ENCODE measurements around the gene TFIP11. TPM values are rescaled to one million over a fixed set of nuclear protein-coding genes. Genes with fewer than 3 reads are reported as not detected.

Gene TFIP11
- total and polyA plus RNA-seq, 4 donors: 14.3 to 31.7 (median 24.6) TPM

GRCh38 chr22:26471522-26471921 is 40.8 kb downstream of the TFIP11 start (continued):
- TF ChIP-seq CTCF (IDR thresholded peaks at IDR 0.05; ENCODE audit: low read depth, low read length, missing input control) (no peak), YY1 (IDR thresholded peaks at IDR 0.05) (no peak), RAD21 (IDR thresholded peaks at IDR 0.05) (no peak), GABPA (IDR thresholded peaks at IDR 0.05 in 1 of 2, conservative IDR thresholded peaks at IDR 0.05 in 1 of 2) (no peak)

- WGBS: 95% methylated on average over 2 of the region's 2 CpGs
- no peak overlapping the region for H3K27ac ChIP-seq (ENCODE audit: low read depth in 1 of 2, low read length in 2 of 2)
- H3K4me3 ChIP-seq (ENCODE audit: low read depth in 1 of 3, low read length in 3 of 3): no peak overlapping the region
- no peaks in the 10 kb centered on the region for H3K9me3 ChIP-seq (ENCODE audit: control insufficient read depth in 4 of 4, low read length in 3 of 4)
- no peak overlapping the region for H3K9ac ChIP-seq (ENCODE audit: low read depth in 1 of 2, low read length in 2 of 2)
- H3K27me3 ChIP-seq (ENCODE audit: control insufficient read depth in 4 of 4, insufficient read depth in 4 of 4, low read length in 3 of 4): no peaks in the 10 kb centered on the region
- peaks cover 30 to 74% (median 64%) of the 10 kb centered on the region in 4 donors for H3K36me3 ChIP-seq (ENCODE audit: control insufficient read depth in 4 of 4, insufficient read depth in 3 of 4, low read depth in 1 of 4, low read length in 3 of 4)
- DNase-seq (ENCODE audit: low spot score): no peak
- H3K4me1 ChIP-seq (ENCODE audit: control insufficient read depth in 4 of 4, insufficient read depth in 4 of 4, low read length in 3 of 4): no peaks in the 10 kb centered on the region
- TF ChIP-seq HNF4G (IDR thresholded peaks at IDR 0.05) (no peak), RXRA (IDR thresholded peaks at IDR 0.05) (no peak), FOXA1 (IDR thresholded peaks at IDR 0.05) (no peak), REST (IDR thresholded peaks at IDR 0.05) (no peak), HNF4A (conservative IDR thresholded peaks at IDR 0.05) (no peak), EGR1 (IDR thresholded peaks at IDR 0.05; ENCODE audit: low read depth in 2 of 2) (no peak), YY1 (IDR thresholded peaks at IDR 0.05) (no peak), RAD21 (IDR thresholded peaks at IDR 0.05) (no peak), CTCF (IDR thresholded peaks at IDR 0.05; ENCODE audit: low read depth, low read length, missing input control) (no peak)
These were observed 41.5 kb downstream of the TFIP11 start for GRCh38 chr22:26470807-26471206.

GRCh38 chr22:26466196-26466595 is 46.1 kb downstream of the TFIP11 start:
- Histone ChIP-seq H3K27ac (ENCODE audit: low read depth in 1 of 2, low read length in 2 of 2) (no peak overlapping the region), H3K36me3 (ENCODE audit: control insufficient read depth in 4 of 4, insufficient read depth in 3 of 4, low read depth in 1 of 4, low read length in 3 of 4) (peaks cover 22 to 85% (median 61%) of the 10 kb centered on the region in 4 donors), H3K4me3 (ENCODE audit: low read depth in 1 of 3, low read length in 3 of 3) (no peak overlapping the region), H3K4me1 (ENCODE audit: control insufficient read depth in 4 of 4, insufficient read depth in 4 of 4, low read length in 3 of 4) (peaks cover 0 to 9% (median 2%) of the 10 kb centered on the region in 4 donors), H3K9me3 (ENCODE audit: control insufficient read depth in 4 of 4, low read length in 3 of 4) (no peaks in the 10 kb centered on the region), H3K27me3 (ENCODE audit: control insufficient read depth in 4 of 4, insufficient read depth in 4 of 4, low read length in 3 of 4) (no peaks in the 10 kb centered on the region), H3K9ac (ENCODE audit: low read depth in 1 of 2, low read length in 2 of 2) (no peak overlapping the region)
- WGBS: 94% methylated on average over 5 of the region's 5 CpGs
- no peak for DNase-seq (ENCODE audit: low spot score)
- no peak for TF ChIP-seq TAF1 (conservative IDR thresholded peaks at IDR 0.05)
- TF ChIP-seq CTCF (IDR thresholded peaks at IDR 0.05; ENCODE audit: low read depth, low read length, missing input control): no peak
- no peak for TF ChIP-seq RXRA (IDR thresholded peaks at IDR 0.05)
- TF ChIP-seq ATF3 (IDR thresholded peaks at IDR 0.05): no peak
- TF ChIP-seq GABPA (IDR thresholded peaks at IDR 0.05 in 1 of 2, conservative IDR thresholded peaks at IDR 0.05 in 1 of 2): no peak
- no peak for TF ChIP-seq REST (IDR thresholded peaks at IDR 0.05)
- no peak for TF ChIP-seq JUND (IDR thresholded peaks at IDR 0.05)
- TF ChIP-seq HNF4G (IDR thresholded peaks at IDR 0.05): no peak
- no peak for TF ChIP-seq RAD21 (IDR thresholded peaks at IDR 0.05)
- TF ChIP-seq SP1 (IDR thresholded peaks at IDR 0.05): no peak
- TF ChIP-seq MAX (IDR thresholded peaks at IDR 0.05): no peak

All from liver (tissue), 9 donors.